Nephron (organoid): ENCODE measurements around the gene CEACAM1.
"Not testable (repeated sequence)": the region's sequence is repeated elsewhere in the genome, so short reads cannot be mapped to it uniquely, and the experiment has no call there.

Experiments
- H3K27ac Mint-ChIP-seq, 3 experiments: 2 replicates each; pipeline ENCODE4 v1.8.0; 2020; ENCODE audit warnings: mixed read lengths in 3 of 3, mild to moderate bottlenecking in 2 of 3, moderate library complexity in 1 of 3
- H3K27me3 Mint-ChIP-seq: 2 replicates; pipeline ENCODE4 v1.8.0; 2021; ENCODE audit warnings: low read depth, mild to moderate bottlenecking, moderate library complexity, mixed read lengths
- H3K36me3 Mint-ChIP-seq: 2 replicates; pipeline ENCODE4 v1.8.0; 2020; ENCODE audit warnings: low read depth, mixed read lengths
- H3K4me1 Mint-ChIP-seq: 2 replicates; pipeline ENCODE4 v1.8.0; 2020; ENCODE audit warnings: mixed read lengths
- H3K4me3 Mint-ChIP-seq, 3 experiments: 2 replicates each; pipeline ENCODE4 v1.8.0; 2020; ENCODE audit warnings: mild to moderate bottlenecking in 3 of 3, mixed read lengths in 3 of 3, moderate library complexity in 2 of 3
- H3K9me3 Mint-ChIP-seq: 2 replicates; pipeline ENCODE4 v1.8.0; 2020; ENCODE audit warnings: mixed read lengths
- TF ChIP-seq, protein P1 (sequence below), 3 experiments: fragments of 200-600 bp; sonication (generic); IDR thresholded peaks; one replicate each; pipeline ENCODE4 v1.5.0; 2021; ENCODE audit warnings: antibody characterized with exemption in 3 of 3; ENCODE audit not compliant: unreplicated experiment in 3 of 3

Gene CEACAM1

DNA sequence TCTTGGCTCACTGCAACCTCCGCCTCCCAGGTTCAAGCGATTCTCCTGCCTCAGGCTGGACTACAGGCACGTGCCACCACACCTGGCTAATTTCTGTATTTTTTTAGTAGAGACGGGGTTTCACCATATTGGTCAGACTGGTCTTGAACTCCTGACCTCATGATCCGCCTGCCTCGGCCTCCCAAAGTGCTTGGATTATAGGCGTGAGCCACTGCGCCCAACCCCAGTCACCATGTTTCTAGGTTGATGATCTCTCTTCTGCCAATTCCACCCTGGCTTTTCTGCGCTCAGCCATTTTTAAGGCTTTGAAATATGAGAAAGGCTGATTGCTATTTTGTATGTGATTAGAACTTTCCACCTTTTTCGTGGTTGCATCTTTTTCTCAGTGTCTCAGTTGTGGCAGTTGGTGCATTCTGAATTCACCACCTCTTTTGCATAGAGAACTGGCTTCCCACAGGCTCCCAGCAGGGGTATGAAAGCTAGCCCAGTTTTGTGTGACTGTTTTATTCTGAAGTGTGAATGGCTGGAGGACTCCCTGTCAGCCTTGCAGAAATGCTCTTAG, 15.5 kb downstream of the CEACAM1 start:
- Mint-ChIP-seq H3K36me3 (no peaks in the 10 kb centered on the region), H3K27ac (no peak overlapping the region), H3K27me3 (peaks cover 8% of the 10 kb centered on the region), H3K4me1 (no peaks in the 10 kb centered on the region), H3K4me3 (no peak overlapping the region), H3K9me3 (peaks cover 3% of the 10 kb centered on the region)
- TF ChIP-seq, protein P1, sequence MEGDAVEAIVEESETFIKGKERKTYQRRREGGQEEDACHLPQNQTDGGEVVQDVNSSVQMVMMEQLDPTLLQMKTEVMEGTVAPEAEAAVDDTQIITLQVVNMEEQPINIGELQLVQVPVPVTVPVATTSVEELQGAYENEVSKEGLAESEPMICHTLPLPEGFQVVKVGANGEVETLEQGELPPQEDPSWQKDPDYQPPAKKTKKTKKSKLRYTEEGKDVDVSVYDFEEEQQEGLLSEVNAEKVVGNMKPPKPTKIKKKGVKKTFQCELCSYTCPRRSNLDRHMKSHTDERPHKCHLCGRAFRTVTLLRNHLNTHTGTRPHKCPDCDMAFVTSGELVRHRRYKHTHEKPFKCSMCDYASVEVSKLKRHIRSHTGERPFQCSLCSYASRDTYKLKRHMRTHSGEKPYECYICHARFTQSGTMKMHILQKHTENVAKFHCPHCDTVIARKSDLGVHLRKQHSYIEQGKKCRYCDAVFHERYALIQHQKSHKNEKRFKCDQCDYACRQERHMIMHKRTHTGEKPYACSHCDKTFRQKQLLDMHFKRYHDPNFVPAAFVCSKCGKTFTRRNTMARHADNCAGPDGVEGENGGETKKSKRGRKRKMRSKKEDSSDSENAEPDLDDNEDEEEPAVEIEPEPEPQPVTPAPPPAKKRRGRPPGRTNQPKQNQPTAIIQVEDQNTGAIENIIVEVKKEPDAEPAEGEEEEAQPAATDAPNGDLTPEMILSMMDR (IDR thresholded peaks at IDR 0.05; ENCODE audit: unreplicated experiment in 3 of 3): no peak

DNA sequence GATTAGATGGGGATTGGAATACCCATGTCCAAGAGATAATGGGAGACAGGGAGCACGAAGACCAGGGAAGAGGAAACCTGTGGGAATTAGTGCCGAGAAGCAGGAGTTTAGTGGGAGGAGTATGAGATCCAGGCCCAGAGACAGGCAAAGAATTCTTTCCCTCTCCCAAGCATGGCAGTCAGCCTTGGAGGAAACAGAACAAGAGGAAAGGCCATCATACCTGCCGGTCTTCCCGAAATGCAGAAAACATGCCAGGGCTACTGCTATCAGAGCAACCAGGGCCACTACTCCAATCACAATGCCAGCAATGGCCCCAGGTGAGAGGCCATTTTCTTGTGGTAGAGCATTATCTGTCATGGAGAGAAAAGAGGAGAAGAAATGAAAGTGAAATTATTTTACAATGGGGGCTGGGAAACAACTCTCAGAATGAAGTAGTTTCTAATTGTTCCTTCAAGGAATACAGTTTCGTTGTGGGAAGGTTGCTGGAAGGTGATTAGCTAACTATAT, 16.1 kb downstream of the CEACAM1 start:
- H3K4me3 Mint-ChIP-seq: no peak overlapping the region
- no peaks in the 10 kb centered on the region for H3K36me3 Mint-ChIP-seq
- H3K27me3 Mint-ChIP-seq: peaks cover 8% of the 10 kb centered on the region
- H3K4me1 Mint-ChIP-seq: no peaks in the 10 kb centered on the region
- no peak overlapping the region for H3K27ac Mint-ChIP-seq
- TF ChIP-seq, protein P1 (IDR thresholded peaks at IDR 0.05; ENCODE audit: unreplicated experiment in 3 of 3): no peak
- peaks cover 3% of the 10 kb centered on the region for H3K9me3 Mint-ChIP-seq

DNA sequence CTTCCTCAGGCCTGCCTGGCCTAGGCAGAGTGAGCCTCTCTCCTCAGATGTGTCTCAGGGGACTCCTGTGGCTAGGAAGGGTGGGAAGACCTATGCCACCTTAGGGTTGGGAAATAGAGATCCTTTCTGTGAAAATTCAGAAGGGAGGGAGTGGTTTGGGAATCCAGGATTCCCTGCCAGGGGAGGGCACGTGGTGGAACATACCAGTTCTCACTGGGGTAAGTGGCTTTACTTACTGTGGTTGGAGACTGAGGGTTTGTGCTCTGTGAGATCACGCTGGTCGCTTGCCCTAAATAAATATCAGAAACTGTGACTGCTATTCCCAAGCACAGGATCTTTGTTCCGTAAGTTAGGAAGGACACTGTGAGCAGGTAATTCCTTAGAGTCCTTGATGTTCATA, 16.9 kb downstream of the CEACAM1 start:
- no peaks in the 10 kb centered on the region for H3K36me3 Mint-ChIP-seq
- no peak overlapping the region for H3K4me3 Mint-ChIP-seq
- peaks cover 8% of the 10 kb centered on the region for H3K27me3 Mint-ChIP-seq

DNA sequence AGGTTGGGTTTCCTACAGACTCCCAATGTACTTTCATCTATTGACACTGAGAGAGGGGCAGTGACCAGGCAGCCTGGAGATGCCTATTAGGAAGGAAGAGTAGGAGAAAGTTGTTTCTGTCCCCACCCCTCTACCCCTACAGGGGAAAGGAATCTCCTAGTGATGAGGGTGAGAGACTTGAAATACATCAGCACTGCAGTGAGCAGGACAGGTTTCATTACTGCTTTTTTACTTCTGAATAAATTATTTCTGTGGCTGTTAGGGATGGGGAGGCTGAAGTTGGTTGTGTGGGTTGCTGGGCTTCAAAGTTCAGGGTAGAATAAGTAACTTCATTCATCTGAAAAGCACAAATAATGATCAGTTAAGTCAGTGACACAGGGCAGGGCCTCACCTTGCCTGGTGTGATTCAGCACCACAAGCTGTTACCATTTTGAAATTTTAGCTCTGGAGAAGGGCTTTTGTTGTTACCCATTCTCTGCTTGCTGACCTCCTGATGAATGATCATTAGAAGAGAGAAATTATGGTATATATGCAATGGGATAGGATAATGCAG, 19.3 kb downstream of the CEACAM1 start:
- Mint-ChIP-seq H3K27me3 (peaks cover 8% of the 10 kb centered on the region), H3K27ac (no peak overlapping the region), H3K9me3 (no peaks in the 10 kb centered on the region), H3K4me1 (no peaks in the 10 kb centered on the region), H3K4me3 (no peak overlapping the region), H3K36me3 (no peaks in the 10 kb centered on the region)
- TF ChIP-seq, protein P1 (IDR thresholded peaks at IDR 0.05; ENCODE audit: unreplicated experiment in 3 of 3): no peak

More for the DNA sequence above, 16.9 kb downstream of the CEACAM1 start:
- peaks cover 3% of the 10 kb centered on the region for H3K9me3 Mint-ChIP-seq
- TF ChIP-seq, protein P1 (IDR thresholded peaks at IDR 0.05; ENCODE audit: unreplicated experiment in 3 of 3): no peak
- H3K4me1 Mint-ChIP-seq: no peaks in the 10 kb centered on the region
- H3K27ac Mint-ChIP-seq: no peak overlapping the region

DNA sequence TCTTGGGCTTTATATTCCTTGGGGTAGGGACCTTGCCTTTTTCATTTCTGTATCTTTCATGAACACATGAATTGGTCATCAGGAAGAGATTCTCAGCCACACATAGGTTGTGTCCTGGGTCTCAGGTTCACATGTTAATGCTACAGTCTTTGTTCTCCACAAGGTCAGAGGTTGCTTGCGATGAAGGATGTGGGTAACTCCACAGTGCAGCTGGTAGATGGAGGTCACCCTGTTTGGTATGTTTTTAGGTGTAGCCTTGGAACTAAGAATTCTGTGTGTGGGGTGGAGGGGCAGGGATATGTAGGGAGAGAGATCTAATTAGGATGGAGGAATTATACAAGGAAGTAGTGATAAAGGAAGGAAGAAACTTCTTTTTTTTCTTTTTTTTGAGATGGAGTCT, 23.2 kb downstream of the CEACAM1 start:
- no peak overlapping the region for H3K4me3 Mint-ChIP-seq
- H3K4me1 Mint-ChIP-seq: no peaks in the 10 kb centered on the region
- peaks cover 3% of the 10 kb centered on the region for H3K27me3 Mint-ChIP-seq
- H3K9me3 Mint-ChIP-seq: no peaks in the 10 kb centered on the region
- no peak overlapping the region for H3K27ac Mint-ChIP-seq
- H3K36me3 Mint-ChIP-seq: no peaks in the 10 kb centered on the region
- TF ChIP-seq, protein P1 (IDR thresholded peaks at IDR 0.05; ENCODE audit: unreplicated experiment in 3 of 3): no peak

DNA sequence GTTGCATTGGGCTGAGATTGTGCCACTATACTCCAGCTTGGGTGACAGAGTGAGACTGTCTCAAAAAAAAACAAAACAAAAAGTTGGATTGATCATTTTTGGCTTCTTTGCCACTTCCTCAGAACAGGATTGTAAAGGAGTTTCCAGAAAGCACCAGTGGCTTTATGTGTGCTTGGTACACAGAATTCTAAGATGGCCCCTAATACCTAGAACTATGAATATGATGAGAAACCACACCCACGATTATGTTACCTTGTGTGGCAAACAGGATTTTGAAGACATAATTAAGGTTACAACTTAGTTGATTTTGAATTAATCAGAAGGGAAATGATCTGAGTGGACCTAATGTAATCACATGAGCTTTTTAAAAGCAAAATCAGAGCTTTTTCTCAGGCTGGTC, 26.5 kb downstream of the CEACAM1 start:
- Mint-ChIP-seq H3K27me3 (no peaks in the 10 kb centered on the region), H3K36me3 (no peaks in the 10 kb centered on the region), H3K4me1 (peaks cover 13% of the 10 kb centered on the region), H3K9me3 (no peaks in the 10 kb centered on the region), H3K27ac (no peak overlapping the region), H3K4me3 (no peak overlapping the region)
- TF ChIP-seq, protein P1 (IDR thresholded peaks at IDR 0.05; ENCODE audit: unreplicated experiment in 3 of 3): no peak

DNA sequence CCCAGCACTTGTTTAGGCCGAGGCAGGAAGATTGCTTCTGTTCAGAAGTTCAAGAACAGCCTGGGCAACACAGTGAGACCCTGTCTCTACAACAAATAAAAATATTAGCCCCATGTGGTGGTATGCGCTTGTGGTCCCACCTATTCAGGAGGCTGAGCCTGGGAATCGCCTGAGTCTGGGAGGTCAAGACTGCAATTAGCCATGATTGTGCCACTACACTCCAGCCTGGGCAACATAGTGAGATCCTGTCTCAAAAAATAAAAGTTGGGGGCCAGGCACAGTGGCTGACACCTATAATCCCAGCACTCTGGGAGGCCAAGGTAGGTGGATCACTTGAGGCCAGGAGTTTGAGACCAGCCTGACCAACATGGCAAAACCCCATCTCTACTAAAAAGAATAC, 27.0 kb downstream of the CEACAM1 start:
- not testable (repeated sequence) for H3K36me3 Mint-ChIP-seq, H3K27me3 Mint-ChIP-seq, H3K4me3 Mint-ChIP-seq

More for the DNA sequence above, 27.0 kb downstream of the CEACAM1 start:
- peaks cover 13% of the 10 kb centered on the region for H3K4me1 Mint-ChIP-seq
- H3K27ac Mint-ChIP-seq, H3K9me3 Mint-ChIP-seq: not testable (repeated sequence)
